ENCODE results near the gene ADPRHL1. TPM values are rescaled to one million over a fixed set of nuclear protein-coding genes. Genes with fewer than 3 reads are reported as not detected.

ADPRHL1 gene
- total and polyA plus RNA-seq, 2 donors (not counting 1 experiment from before 2014, with no cell fraction given): 0.59 to 1.5 TPM

- Histone ChIP-seq H3K9me3 (ENCODE audit: control insufficient read depth, insufficient read depth, low read depth, low read length) (no peaks in the 10 kb centered on the region), H2AFZ (ENCODE audit: low read length) (no peak overlapping the region), H3K4me1 (ENCODE audit: control insufficient read depth, extremely low read depth, insufficient read depth, low read length) (no peaks in the 10 kb centered on the region), H3K9ac (ENCODE audit: insufficient read depth, low read length) (no peak overlapping the region), H3K4me3 (replicated peaks in 1 of 4; ENCODE audit: control extremely low read depth in 1 of 4, insufficient read depth in 1 of 4, low read depth in 3 of 4, low read length in 4 of 4) (no peak overlapping the region), H3K36me3 (ENCODE audit: control insufficient read depth, insufficient read depth, low read length) (no peaks in the 10 kb centered on the region), H3K4me2 (ENCODE audit: extremely low read depth, insufficient read depth, low read length) (no peak overlapping the region), H3K79me2 (ENCODE audit: control insufficient read depth, insufficient read depth, low read length) (no peaks in the 10 kb centered on the region), H3K27me3 (ENCODE audit: control insufficient read depth, insufficient read depth, low read length) (no peaks in the 10 kb centered on the region), H4K20me1 (ENCODE audit: control insufficient read depth, extremely low read depth, insufficient read depth, low read length) (no peaks in the 10 kb centered on the region), H3K27ac (ENCODE audit: insufficient read depth, low read length) (no peak overlapping the region)
- no peak for TF ChIP-seq CTCF (conservative IDR thresholded peaks at IDR 0.05 in 1 of 2, IDR thresholded peaks at IDR 0.05 in 1 of 2; ENCODE audit: low read depth in 1 of 2, low read length in 2 of 2)
- no peak for TF ChIP-seq EZH2 (IDR thresholded peaks at IDR 0.05; ENCODE audit: low read length, missing control alignments)
- DNase-seq (ENCODE audit: low read depth in 2 of 2): no peak
These were observed 5.7 kb downstream of the ADPRHL1 start for GRCh38 chr13:113447596-113447995.

DNA sequence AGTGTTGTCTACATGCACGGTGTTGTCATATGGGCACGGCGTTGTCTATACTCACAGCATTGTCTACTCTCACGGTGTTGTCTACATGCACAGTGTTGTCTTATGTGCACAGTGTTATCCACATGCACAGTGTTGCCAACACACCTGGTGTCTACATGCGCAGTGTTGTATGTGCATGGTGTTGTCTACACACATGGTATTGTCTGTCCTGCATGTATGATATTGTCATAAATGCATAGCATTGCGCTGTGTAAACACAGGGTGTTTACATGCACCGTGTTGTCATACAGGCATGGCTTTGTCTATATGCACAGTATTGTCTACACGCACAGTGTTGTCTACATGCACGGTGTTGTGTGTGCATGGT, 6.8 kb downstream of the ADPRHL1 start:
- H2AFZ ChIP-seq (ENCODE audit: low read length): no peak overlapping the region
- H3K4me1 ChIP-seq (ENCODE audit: control insufficient read depth, extremely low read depth, insufficient read depth, low read length): no peaks in the 10 kb centered on the region
- H3K9ac ChIP-seq (ENCODE audit: insufficient read depth, low read length): no peak overlapping the region
- H4K20me1 ChIP-seq (ENCODE audit: control insufficient read depth, extremely low read depth, insufficient read depth, low read length): no peaks in the 10 kb centered on the region
- no peak overlapping the region for H3K4me2 ChIP-seq (ENCODE audit: extremely low read depth, insufficient read depth, low read length)
- no peaks in the 10 kb centered on the region for H3K27me3 ChIP-seq (ENCODE audit: control insufficient read depth, insufficient read depth, low read length)
- H3K27ac ChIP-seq (ENCODE audit: insufficient read depth, low read length): no peak overlapping the region
- H3K9me3 ChIP-seq (ENCODE audit: control insufficient read depth, insufficient read depth, low read depth, low read length): no peaks in the 10 kb centered on the region
- H3K79me2 ChIP-seq (ENCODE audit: control insufficient read depth, insufficient read depth, low read length): no peaks in the 10 kb centered on the region
- no peak for DNase-seq (ENCODE audit: low read depth in 2 of 2)
- TF ChIP-seq CTCF (conservative IDR thresholded peaks at IDR 0.05 in 1 of 2, IDR thresholded peaks at IDR 0.05 in 1 of 2; ENCODE audit: low read depth in 1 of 2, low read length in 2 of 2) (no peak), EZH2 (IDR thresholded peaks at IDR 0.05; ENCODE audit: low read length, missing control alignments) (no peak)
- no peaks in the 10 kb centered on the region for H3K36me3 ChIP-seq (ENCODE audit: control insufficient read depth, insufficient read depth, low read length)
- H3K4me3 ChIP-seq (replicated peaks in 1 of 4; ENCODE audit: control extremely low read depth in 1 of 4, insufficient read depth in 1 of 4, low read depth in 3 of 4, low read length in 4 of 4): no peak overlapping the region

DNA sequence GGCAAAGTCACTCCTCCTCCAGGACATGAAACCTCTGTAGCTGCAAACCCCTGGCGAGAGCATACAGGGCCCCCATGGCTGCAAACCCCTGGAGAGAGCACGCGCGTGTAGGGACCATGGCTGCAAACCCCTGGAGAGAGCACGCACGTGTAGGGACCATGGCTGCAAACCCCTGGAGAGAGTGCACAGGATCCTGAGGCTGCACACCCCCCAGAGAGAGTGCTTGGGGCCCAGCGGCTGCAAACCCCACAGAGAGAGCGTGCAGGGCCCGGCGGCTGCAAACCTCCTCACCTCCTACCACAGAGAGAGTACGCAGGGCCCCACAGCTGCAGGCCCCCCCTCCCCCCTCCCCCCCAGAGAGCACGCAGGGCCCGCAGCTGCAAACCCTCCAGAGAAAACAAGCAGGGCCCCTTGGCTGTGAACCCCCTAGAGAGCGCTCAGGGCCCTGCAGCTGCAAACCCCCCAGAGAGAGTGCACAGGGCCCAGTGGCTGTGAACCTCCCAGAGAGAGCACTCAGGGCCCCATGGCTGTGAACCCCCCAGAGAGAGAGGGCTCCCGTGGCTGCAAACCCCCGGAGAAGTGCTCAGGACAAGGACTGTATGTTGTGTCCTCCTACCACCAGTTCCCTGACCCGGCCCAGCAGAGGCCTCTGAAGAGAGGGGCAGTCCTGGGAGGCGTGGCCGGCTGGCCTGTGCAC, 7.3 kb downstream of the ADPRHL1 start:
- no peaks in the 10 kb centered on the region for H3K36me3 ChIP-seq (ENCODE audit: control insufficient read depth, insufficient read depth, low read length)

More for the DNA sequence above, 7.3 kb downstream of the ADPRHL1 start:
- no peak overlapping the region for H2AFZ ChIP-seq (ENCODE audit: low read length)
- no peak overlapping the region for H3K4me3 ChIP-seq (replicated peaks in 1 of 4; ENCODE audit: control extremely low read depth in 1 of 4, insufficient read depth in 1 of 4, low read depth in 3 of 4, low read length in 4 of 4)
- no peak for TF ChIP-seq CTCF (conservative IDR thresholded peaks at IDR 0.05 in 1 of 2, IDR thresholded peaks at IDR 0.05 in 1 of 2; ENCODE audit: low read depth in 1 of 2, low read length in 2 of 2)
- TF ChIP-seq EZH2 (IDR thresholded peaks at IDR 0.05; ENCODE audit: low read length, missing control alignments): no peak
- H4K20me1 ChIP-seq (ENCODE audit: control insufficient read depth, extremely low read depth, insufficient read depth, low read length): no peaks in the 10 kb centered on the region
- H3K4me1 ChIP-seq (ENCODE audit: control insufficient read depth, extremely low read depth, insufficient read depth, low read length): no peaks in the 10 kb centered on the region
- H3K9me3 ChIP-seq (ENCODE audit: control insufficient read depth, insufficient read depth, low read depth, low read length): no peaks in the 10 kb centered on the region
- H3K9ac ChIP-seq (ENCODE audit: insufficient read depth, low read length): no peak overlapping the region
- no peak overlapping the region for H3K27ac ChIP-seq (ENCODE audit: insufficient read depth, low read length)
- no peaks in the 10 kb centered on the region for H3K27me3 ChIP-seq (ENCODE audit: control insufficient read depth, insufficient read depth, low read length)
- no peak overlapping the region for H3K4me2 ChIP-seq (ENCODE audit: extremely low read depth, insufficient read depth, low read length)
- no peaks in the 10 kb centered on the region for H3K79me2 ChIP-seq (ENCODE audit: control insufficient read depth, insufficient read depth, low read length)
- DNase-seq (ENCODE audit: low read depth in 2 of 2): peak in 1 of 2 donors; percentile 30

All from fibroblast of lung (primary cell).